Measurements from ENCODE around the gene LYRM2. TPM values are rescaled to one million over a fixed set of nuclear protein-coding genes. Genes with fewer than 3 reads are reported as not detected.

Gene LYRM2, protein sequence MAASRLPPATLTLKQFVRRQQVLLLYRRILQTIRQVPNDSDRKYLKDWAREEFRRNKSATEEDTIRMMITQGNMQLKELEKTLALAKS
- total RNA-seq: 10 to 100 TPM; 12.0 to 20.1 (median 13.6) TPM

DNA sequence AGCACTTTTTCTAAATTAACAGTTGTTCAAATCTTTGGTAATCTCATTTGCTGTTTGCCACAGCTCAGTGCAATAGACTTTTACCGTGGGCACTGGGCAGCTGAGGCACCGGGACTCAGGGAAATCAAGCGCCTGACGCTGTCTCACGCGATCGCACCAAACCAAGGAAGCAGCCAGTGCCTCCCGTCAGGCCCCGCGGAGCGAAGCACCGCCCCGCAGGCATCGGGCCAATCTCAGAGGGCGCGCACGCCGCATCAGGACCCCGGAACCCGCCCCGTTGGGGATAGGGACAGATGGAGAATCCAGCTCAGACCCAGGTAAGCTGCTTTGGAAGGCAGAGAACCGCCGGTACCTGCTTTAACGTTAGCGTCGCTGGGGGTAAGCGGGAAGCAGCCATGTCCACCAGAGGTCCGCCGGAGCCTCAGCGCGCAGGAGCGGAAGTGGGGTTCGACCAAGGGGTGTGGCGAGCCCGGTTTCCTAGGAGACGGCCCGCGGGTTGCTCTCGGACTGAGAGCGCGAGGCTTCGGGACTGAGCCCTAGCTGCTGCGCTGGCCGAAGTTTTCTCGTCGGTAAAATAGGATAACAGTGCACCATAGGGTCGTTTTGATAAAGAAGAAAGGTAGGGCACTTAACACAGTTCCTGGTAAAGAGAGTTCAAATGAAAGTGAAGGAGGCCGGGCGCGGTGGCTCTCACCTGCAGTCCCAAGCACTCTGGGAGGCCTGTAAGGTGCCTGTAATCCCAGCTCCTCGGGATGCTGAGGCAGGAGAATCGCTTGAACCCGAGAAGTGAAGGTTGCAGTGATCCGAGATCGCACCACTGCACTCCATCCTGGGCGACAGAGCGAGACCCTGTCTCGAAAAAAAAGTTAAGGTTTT lies at the start of gene LYRM2:
TSS of gene LYRM2 (minus strand) at position 428 of the 876 bp plus-strand sequence. CDS start at position 397, 31 bp downstream.
- Histone ChIP-seq H3K4me1 (peaks cover 0 to 23% (median 7%) of the 10 kb centered on the region in 4 donors), H3K27me3 (no peaks in the 10 kb centered on the region), H3K9me3 (no peaks in the 10 kb centered on the region), H3K27ac (peak within 1 kb of the TSS; percentile 93 to 98 (median 96)), H3K4me3 (peak within 1 kb of the TSS; percentile 61 to 94 (median 80)), H3K36me3 (peaks cover 0 to 50% (median 0%) of the 10 kb centered on the region in 3 donors)
- TF ChIP-seq EP300 (IDR thresholded peaks at IDR 0.05) (peak; percentile 82 to 98), POLR2A (IDR thresholded peaks at IDR 0.05) (peak; percentile 86 to 92)
- TF ChIP-seq, protein P1, sequence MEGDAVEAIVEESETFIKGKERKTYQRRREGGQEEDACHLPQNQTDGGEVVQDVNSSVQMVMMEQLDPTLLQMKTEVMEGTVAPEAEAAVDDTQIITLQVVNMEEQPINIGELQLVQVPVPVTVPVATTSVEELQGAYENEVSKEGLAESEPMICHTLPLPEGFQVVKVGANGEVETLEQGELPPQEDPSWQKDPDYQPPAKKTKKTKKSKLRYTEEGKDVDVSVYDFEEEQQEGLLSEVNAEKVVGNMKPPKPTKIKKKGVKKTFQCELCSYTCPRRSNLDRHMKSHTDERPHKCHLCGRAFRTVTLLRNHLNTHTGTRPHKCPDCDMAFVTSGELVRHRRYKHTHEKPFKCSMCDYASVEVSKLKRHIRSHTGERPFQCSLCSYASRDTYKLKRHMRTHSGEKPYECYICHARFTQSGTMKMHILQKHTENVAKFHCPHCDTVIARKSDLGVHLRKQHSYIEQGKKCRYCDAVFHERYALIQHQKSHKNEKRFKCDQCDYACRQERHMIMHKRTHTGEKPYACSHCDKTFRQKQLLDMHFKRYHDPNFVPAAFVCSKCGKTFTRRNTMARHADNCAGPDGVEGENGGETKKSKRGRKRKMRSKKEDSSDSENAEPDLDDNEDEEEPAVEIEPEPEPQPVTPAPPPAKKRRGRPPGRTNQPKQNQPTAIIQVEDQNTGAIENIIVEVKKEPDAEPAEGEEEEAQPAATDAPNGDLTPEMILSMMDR (IDR thresholded peaks at IDR 0.05): peak in 4 of 5 experiments; percentile 5 to 66 (median 30)
- 2 to 4% methylated on average over 32 to 51 of the region's 58 CpGs for WGBS, 2 donors
- peak; percentile 85 for DNase-seq (ENCODE audit: low spot score in 2 of 2)

DNA sequence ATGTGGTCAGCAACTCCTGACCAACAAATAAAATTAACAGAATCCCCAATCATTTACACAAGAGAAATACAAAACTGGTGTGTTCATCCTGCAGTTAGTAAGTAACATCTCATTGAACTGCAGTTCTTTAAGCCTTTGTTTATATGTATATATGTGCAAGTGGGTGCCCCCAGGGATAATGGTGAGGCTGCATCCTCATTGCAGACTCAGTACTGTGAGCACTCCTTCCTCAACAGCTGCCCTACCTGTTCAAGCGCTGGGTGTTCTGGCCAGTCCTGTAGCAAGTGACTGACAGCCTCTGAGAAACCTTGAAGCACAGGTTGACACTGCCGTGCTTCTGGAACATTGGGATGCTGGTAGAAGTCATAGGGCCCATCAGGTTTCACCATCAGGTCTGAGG lies 49.8 kb upstream of the LYRM2 start:
- WGBS, 2 donors: 86 to 100% methylated on average over 2 of the region's 2 CpGs
- Histone ChIP-seq H3K4me1 (peaks cover 0 to 13% (median 6%) of the 10 kb centered on the region in 4 donors), H3K9me3 (no peaks in the 10 kb centered on the region), H3K36me3 (peaks cover 0 to 97% (median 11%) of the 10 kb centered on the region in 3 donors), H3K27ac (peak overlapping the region in 1 of 4 donors; percentile 69), H3K27me3 (no peaks in the 10 kb centered on the region), H3K4me3 (no peak overlapping the region)
- DNase-seq (ENCODE audit: low spot score in 2 of 2): no peak
- TF ChIP-seq, protein P1 (IDR thresholded peaks at IDR 0.05): no peak
- TF ChIP-seq EP300 (IDR thresholded peaks at IDR 0.05): no peak
- no peak for TF ChIP-seq POLR2A (IDR thresholded peaks at IDR 0.05)

DNA sequence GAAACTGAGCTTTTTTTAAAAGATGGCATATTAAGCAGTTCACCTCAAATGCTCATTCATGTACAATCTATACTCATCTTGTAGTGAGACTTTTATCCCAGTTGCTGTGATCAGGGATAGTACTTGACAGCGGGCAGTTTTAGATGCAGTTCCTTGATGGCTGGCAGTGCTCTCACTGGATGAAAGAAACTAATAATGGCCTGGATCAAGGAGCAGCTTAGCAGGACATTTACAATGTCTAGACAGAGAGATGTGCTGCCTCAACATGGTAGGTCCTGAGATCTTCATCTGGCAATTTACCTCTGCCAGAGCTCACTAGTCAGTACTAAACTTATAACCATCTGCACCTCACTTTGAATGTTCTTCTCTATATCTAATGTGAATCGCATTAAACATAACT lies 46.8 kb upstream of the LYRM2 start:
- no peak for DNase-seq (ENCODE audit: low spot score in 2 of 2)
- 89 to 91% methylated on average over 2 of the region's 2 CpGs for WGBS, 2 donors
- Histone ChIP-seq H3K9me3 (no peaks in the 10 kb centered on the region), H3K4me3 (no peak overlapping the region), H3K36me3 (peaks cover 0 to 97% (median 4%) of the 10 kb centered on the region in 3 donors), H3K27me3 (no peaks in the 10 kb centered on the region), H3K4me1 (peaks cover 0 to 4% (median 1%) of the 10 kb centered on the region in 4 donors), H3K27ac (no peak overlapping the region)
- TF ChIP-seq POLR2A (IDR thresholded peaks at IDR 0.05) (no peak), EP300 (IDR thresholded peaks at IDR 0.05) (no peak)
- TF ChIP-seq, protein P1 (IDR thresholded peaks at IDR 0.05): no peak

DNA sequence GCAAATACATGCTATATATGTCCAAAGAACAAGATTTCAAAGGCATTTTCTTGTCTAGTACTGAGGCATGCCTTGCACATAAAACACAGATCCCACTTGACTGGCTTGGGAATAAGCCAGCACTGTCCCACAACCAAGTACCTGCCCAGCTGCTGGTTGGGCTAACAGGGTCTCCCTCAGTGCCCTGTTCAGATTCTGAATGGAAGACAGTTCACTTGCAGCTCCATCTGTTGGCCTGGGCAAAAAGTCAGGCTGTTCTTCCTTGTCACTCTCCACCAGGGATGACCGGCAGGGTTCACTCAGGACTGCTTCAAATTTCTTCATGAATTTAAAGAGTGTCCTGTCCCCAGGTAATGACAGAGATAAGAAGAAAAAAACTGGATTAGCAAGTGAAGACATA lies 44.4 kb upstream of the LYRM2 start:
- H3K36me3 ChIP-seq: peaks cover 4 to 98% (median 7%) of the 10 kb centered on the region in 3 donors

More for the DNA sequence above, 44.4 kb upstream of the LYRM2 start:
- H3K4me1 ChIP-seq: no peaks in the 10 kb centered on the region
- TF ChIP-seq, protein P1 (IDR thresholded peaks at IDR 0.05): no peak
- TF ChIP-seq EP300 (IDR thresholded peaks at IDR 0.05) (no peak), POLR2A (IDR thresholded peaks at IDR 0.05) (no peak)
- H3K27me3 ChIP-seq: no peaks in the 10 kb centered on the region
- DNase-seq (ENCODE audit: low spot score in 2 of 2): no peak
- H3K27ac ChIP-seq: no peak overlapping the region
- WGBS, 2 donors: 90 to 100% methylated on average over 1 of the region's 1 CpG
- no peaks in the 10 kb centered on the region for H3K9me3 ChIP-seq
- H3K4me3 ChIP-seq: no peak overlapping the region

Data from tibial nerve (tissue), 4 donors.